ENCODE data around the gene RAB40C.

Gene RAB40C

DNA sequence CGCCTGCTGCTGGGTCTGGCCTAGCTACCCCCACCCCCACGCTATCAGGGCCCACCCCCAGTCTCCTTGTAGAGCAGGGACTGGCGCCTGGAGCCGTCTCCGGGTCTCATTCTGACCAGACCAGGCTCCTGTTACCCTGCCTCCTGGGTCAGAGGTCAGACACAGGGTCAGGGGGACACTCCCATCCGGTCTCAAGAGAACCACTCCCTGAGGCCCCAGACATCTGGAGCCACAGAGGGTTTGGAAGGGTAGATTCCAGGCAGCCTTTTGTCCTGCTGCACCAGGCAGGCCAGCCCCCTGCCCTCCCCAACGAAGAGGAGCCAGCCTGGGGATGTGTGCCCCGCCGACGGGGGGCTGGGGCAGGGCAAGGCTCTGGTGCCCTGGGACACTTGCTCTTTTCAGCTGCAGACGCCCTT is 40.0 kb downstream of the RAB40C start:
- Histone ChIP-seq H3K9me3 (ENCODE audit: severe bottlenecking) (no peaks in the 10 kb centered on the region), H3K36me3 (peaks cover 57% of the 10 kb centered on the region), H3K4me3 (ENCODE audit: low read depth, low read length) (no peak overlapping the region), H3K27ac (peak overlapping the region; percentile 96), H3K27me3 (ENCODE audit: insufficient read depth, low read depth, severe bottlenecking) (no peaks in the 10 kb centered on the region)
- TF ChIP-seq, protein P1, sequence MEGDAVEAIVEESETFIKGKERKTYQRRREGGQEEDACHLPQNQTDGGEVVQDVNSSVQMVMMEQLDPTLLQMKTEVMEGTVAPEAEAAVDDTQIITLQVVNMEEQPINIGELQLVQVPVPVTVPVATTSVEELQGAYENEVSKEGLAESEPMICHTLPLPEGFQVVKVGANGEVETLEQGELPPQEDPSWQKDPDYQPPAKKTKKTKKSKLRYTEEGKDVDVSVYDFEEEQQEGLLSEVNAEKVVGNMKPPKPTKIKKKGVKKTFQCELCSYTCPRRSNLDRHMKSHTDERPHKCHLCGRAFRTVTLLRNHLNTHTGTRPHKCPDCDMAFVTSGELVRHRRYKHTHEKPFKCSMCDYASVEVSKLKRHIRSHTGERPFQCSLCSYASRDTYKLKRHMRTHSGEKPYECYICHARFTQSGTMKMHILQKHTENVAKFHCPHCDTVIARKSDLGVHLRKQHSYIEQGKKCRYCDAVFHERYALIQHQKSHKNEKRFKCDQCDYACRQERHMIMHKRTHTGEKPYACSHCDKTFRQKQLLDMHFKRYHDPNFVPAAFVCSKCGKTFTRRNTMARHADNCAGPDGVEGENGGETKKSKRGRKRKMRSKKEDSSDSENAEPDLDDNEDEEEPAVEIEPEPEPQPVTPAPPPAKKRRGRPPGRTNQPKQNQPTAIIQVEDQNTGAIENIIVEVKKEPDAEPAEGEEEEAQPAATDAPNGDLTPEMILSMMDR (IDR thresholded peaks at IDR 0.05; ENCODE audit: low read depth, low read length), result no peak
- DNase-seq, result no peak

GRCh38 chr16:630249-630814 is 40.5 kb downstream of the RAB40C start:
- Histone ChIP-seq H3K27ac (peak overlapping the region; percentile 96), H3K4me3 (ENCODE audit: low read depth, low read length) (no peak overlapping the region), H3K9me3 (ENCODE audit: severe bottlenecking) (no peaks in the 10 kb centered on the region), H3K27me3 (ENCODE audit: insufficient read depth, low read depth, severe bottlenecking) (no peaks in the 10 kb centered on the region), H3K36me3 (peaks cover 57% of the 10 kb centered on the region)
- DNase-seq, result no peak
- TF ChIP-seq, protein P1 (IDR thresholded peaks at IDR 0.05; ENCODE audit: low read depth, low read length), result no peak

DNA sequence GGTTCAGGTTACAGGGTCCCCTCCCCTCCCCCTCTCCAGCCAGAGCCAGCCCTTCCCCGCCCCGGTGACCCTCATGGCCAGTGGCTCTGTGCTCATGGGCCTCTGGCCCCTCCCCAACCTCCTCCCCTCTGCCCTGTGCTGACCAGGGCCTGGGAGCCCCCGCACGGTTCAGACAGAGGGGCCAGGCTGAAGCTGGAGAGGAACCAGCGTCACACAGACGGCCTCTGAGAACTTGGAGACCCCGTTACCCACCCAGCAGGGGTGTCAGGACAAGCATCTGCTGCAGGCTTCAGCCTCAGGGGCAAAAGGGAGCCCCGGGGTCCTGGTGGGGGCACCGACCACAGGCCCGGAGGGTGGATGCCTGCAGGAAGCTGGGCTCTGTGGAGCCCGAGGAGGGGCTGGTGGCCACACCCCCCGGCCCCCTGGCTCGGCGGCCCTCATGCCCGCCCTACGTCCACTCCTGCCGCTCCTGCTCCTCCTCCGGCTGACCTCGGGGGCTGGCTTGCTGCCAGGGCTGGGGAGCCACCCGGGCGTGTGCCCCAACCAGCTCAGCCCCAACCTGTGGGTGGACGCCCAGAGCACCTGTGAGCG is 41.0 kb downstream of the RAB40C start, which contains the start of gene WFIKKN1:
Gene WFIKKN1, plus strand, starts transcription at position 171 of the 591 bp plus-strand sequence. Its CDS starts 269 bp downstream, at position 440.
- Histone ChIP-seq H3K27ac (peak within 1 kb of the TSS; percentile 96), H3K4me3 (ENCODE audit: low read depth, low read length) (no peak within 1 kb of the TSS), H3K27me3 (ENCODE audit: insufficient read depth, low read depth, severe bottlenecking) (no peaks in the 10 kb centered on the region), H3K9me3 (ENCODE audit: severe bottlenecking) (no peaks in the 10 kb centered on the region), H3K36me3 (peaks cover 55% of the 10 kb centered on the region)
- no peak for DNase-seq
- TF ChIP-seq, protein P1 (IDR thresholded peaks at IDR 0.05; ENCODE audit: low read depth, low read length), result no peak

DNA sequence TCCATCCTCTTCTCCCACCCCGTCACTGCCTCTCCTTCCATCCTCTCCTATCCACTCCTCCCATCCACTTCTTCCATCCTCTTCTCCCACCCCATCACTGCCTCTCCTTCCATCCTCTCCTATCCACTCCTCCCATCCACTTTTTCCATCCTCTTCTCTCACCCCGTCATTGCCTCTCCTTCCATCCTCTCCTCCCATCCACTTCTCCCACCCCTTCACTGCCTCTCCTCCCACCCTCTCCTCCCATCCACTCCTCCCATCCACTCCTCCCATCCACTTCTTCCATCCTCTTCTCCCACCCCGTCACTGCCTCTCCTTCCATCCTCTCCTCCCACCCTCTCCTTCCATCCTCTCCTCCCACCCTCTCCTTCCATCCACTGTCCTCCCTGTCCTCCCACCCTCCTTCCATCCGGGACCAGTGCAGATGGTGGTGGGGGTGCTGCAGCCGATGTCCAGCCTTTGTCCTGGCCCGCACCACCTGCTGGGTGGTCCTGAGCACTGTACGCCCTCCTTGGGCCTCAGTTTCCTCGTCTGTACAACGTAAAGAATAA is 42.0 kb downstream of the RAB40C start:
- Histone ChIP-seq H3K9me3 (ENCODE audit: severe bottlenecking) (no peaks in the 10 kb centered on the region), H3K27me3 (ENCODE audit: insufficient read depth, low read depth, severe bottlenecking) (no peaks in the 10 kb centered on the region), H3K36me3 (peaks cover 45% of the 10 kb centered on the region), H3K27ac (no peak overlapping the region), H3K4me3 (ENCODE audit: low read depth, low read length) (no peak overlapping the region)
- DNase-seq, result no peak
- TF ChIP-seq, protein P1 (IDR thresholded peaks at IDR 0.05; ENCODE audit: low read depth, low read length), result no peak

DNA sequence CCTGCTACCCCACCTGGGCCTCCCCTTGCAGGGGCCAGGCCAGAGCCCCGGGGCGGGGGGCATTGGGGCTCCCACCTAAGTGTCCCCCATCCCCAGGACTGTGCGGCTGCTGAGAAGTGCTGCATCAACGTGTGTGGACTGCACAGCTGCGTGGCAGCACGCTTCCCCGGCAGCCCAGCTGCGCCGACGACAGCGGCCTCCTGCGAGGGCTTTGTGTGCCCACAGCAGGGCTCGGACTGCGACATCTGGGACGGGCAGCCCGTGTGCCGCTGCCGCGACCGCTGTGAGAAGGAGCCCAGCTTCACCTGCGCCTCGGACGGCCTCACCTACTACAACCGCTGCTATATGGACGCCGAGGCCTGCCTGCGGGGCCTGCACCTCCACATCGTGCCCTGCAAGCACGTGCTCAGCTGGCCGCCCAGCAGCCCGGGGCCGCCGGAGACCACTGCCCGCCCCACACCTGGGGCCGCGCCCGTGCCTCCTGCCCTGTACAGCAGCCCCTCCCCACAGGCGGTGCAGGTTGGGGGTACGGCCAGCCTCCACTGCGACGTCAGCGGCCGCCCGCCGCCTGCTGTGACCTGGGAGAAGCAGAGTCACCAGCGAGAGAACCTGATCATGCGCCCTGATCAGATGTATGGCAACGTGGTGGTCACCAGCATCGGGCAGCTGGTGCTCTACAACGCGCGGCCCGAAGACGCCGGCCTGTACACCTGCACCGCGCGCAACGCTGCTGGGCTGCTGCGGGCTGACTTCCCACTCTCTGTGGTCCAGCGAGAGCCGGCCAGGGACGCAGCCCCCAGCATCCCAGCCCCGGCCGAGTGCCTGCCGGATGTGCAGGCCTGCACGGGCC is 42.8 kb downstream of the RAB40C start:
- TF ChIP-seq, protein P1 (IDR thresholded peaks at IDR 0.05; ENCODE audit: low read depth, low read length), result no peak
- H3K9me3 ChIP-seq (ENCODE audit: severe bottlenecking), result no peaks in the 10 kb centered on the region
- H3K27ac ChIP-seq, result no peak overlapping the region
- H3K27me3 ChIP-seq (ENCODE audit: insufficient read depth, low read depth, severe bottlenecking), result no peaks in the 10 kb centered on the region
- no peak for DNase-seq
- peaks cover 37% of the 10 kb centered on the region for H3K36me3 ChIP-seq
- no peak overlapping the region for H3K4me3 ChIP-seq (ENCODE audit: low read depth, low read length)
